Urinary bladder (tissue), 4 donors: Measurements from ENCODE around the gene KIF6. TPM values are rescaled to one million over a fixed set of nuclear protein-coding genes. Genes with fewer than 3 reads are reported as not detected.

Source experiments
- DNase-seq: peaks from one replicate; pipeline ENCODE4 v3.0.0-alpha.2; 2015; ENCODE audit errors: extremely low spot score
- H3K27ac ChIP-seq: one replicate; pipeline ENCODE4 v1.5.1; 2013; ENCODE audit warnings: low read depth, mild to moderate bottlenecking, moderate library complexity
- H3K36me3 ChIP-seq: one replicate; pipeline ENCODE4 v1.6.1; 2013; ENCODE audit warnings: mild to moderate bottlenecking, moderate library complexity; ENCODE audit not compliant: insufficient read depth
- H3K4me1 ChIP-seq: one replicate; pipeline ENCODE4 v1.6.1; 2013; ENCODE audit warnings: mild to moderate bottlenecking, moderate library complexity; ENCODE audit not compliant: insufficient read depth
- H3K4me3 ChIP-seq: one replicate; pipeline ENCODE4 v1.5.1; 2013; ENCODE audit warnings: low read depth, low read length
- whole genome bisulfite sequencing: extraction: QIAGEN DNeasy Blood & Tissue Kit; methylation state at CpG from one replicate; pipeline ENCODE4 v1.1.7; 2013; 5-methylcytosine and 5-hydroxymethylcytosine counted together
- polyA plus RNA-seq: library from polyadenylated mRNA; stranded (reverse); fragments of 200-250 nt; gene quantifications from one replicate; pipeline ENCODE4 v1.2.3, GENCODE V29; 2013
- total RNA-seq: library from RNA; depleted of rRNA; stranded (reverse); fragments of >200 nt; gene quantifications from one replicate; pipeline ENCODE4 v1.2.3, GENCODE V29; 2014
- donor health status: healthy with polysubstance abuse.
- donor health status: healthy.

Gene KIF6
- total and polyA plus RNA-seq, 2 donors: 0.14 to 1.1 TPM

GRCh38 chr6:39347906-39348585 is 377.2 kb downstream of the KIF6 start:
- no peak overlapping the region for H3K4me3 ChIP-seq
- DNase-seq: no peak
- no peaks in the 10 kb centered on the region for H3K4me1 ChIP-seq
- no peaks in the 10 kb centered on the region for H3K36me3 ChIP-seq
- H3K27ac ChIP-seq: no peak overlapping the region
- 44% methylated on average over 9 of the region's 9 CpGs for WGBS

GRCh38 chr6:39347206-39347605 is 378.0 kb downstream of the KIF6 start:
- Histone ChIP-seq H3K27ac (no peak overlapping the region), H3K36me3 (no peaks in the 10 kb centered on the region), H3K4me3 (no peak overlapping the region), H3K4me1 (no peaks in the 10 kb centered on the region)
- DNase-seq: no peak
- WGBS: 87% methylated on average over 6 of the region's 6 CpGs

- 84% methylated on average over 7 of the region's 7 CpGs for WGBS
- no peaks in the 10 kb centered on the region for H3K4me1 ChIP-seq
- no peak for DNase-seq
- no peaks in the 10 kb centered on the region for H3K36me3 ChIP-seq
- H3K4me3 ChIP-seq: no peak overlapping the region
- H3K27ac ChIP-seq: no peak overlapping the region
Measured at GRCh38 chr6:39344821-39345280, 380.4 kb downstream of the KIF6 start.

- Histone ChIP-seq H3K4me3 (no peak overlapping the region), H3K36me3 (no peaks in the 10 kb centered on the region), H3K4me1 (no peaks in the 10 kb centered on the region), H3K27ac (no peak overlapping the region)
- WGBS: 76% methylated on average over 9 of the region's 9 CpGs
- DNase-seq: no peak
Measured at GRCh38 chr6:39343396-39343870, 381.8 kb downstream of the KIF6 start.

DNA sequence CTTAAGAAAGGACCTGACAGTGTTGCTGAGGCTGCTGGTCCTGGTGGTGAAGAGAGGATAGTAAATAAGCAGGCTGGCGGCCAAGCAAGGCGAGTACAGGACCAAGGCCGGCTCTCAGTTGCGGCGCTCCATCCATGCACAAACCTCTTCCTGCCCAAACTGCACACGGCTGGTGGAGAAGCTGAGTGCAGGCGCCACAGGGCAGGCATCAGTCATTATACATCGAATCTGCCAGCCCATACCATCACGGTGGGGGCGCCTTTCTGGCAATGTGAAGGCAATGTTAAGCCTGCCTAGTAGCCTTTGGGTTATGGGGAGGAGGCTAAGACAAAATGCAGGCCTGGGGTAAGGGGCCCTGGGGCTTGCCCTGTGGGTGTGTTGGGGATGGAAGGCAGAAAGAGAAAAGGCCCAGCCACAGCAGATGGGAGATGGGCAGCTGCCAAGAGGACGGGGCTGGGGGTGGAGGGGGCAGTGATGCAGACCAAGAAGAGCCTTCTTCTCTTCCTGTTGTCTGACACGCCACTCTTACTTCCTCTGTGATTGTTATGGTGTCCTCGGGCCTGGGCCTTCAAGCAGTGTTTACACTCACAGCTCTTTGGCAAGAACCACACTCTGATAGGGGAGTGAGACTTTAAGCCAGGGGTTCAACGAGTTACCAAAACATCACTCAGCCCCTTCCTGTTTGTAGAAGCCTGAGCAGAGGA is 382.4 kb downstream of the KIF6 start:
- WGBS: 65% methylated on average over 14 of the region's 14 CpGs
- DNase-seq: no peak
- no peak overlapping the region for H3K4me3 ChIP-seq
- no peaks in the 10 kb centered on the region for H3K4me1 ChIP-seq
- H3K36me3 ChIP-seq: no peaks in the 10 kb centered on the region
- peak overlapping the region; percentile 26 for H3K27ac ChIP-seq

DNA sequence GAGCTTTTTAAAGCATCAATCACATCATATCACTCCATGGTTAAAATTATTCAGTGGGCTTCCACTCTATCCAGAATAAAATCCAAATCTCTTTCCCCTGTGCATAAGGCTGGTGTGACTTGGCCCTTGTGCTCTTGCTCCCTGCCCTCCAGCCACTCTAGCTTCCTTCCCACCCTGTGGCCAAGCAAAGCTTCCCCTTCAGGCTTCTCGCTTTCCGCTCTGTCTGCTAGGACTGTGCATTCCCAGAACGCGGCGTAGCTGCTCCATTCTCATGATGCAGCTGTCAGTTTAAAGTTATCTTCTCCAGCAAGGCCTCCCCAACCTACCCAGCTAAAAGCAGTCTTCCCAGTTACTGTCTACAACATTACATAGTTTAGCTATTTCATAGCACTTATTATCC is 383.3 kb downstream of the KIF6 start:
- H3K4me1 ChIP-seq: no peaks in the 10 kb centered on the region
- DNase-seq: no peak
- H3K27ac ChIP-seq: no peak overlapping the region
- H3K4me3 ChIP-seq: no peak overlapping the region
- H3K36me3 ChIP-seq: no peaks in the 10 kb centered on the region
- 86% methylated on average over 5 of the region's 5 CpGs for WGBS

- Histone ChIP-seq H3K4me1 (no peaks in the 10 kb centered on the region), H3K36me3 (no peaks in the 10 kb centered on the region), H3K27ac (no peak overlapping the region), H3K4me3 (no peak overlapping the region)
- DNase-seq: no peak
- 85% methylated on average over 3 of the region's 3 CpGs for WGBS
Measured at GRCh38 chr6:39341352-39341751, 383.9 kb downstream of the KIF6 start.

DNA sequence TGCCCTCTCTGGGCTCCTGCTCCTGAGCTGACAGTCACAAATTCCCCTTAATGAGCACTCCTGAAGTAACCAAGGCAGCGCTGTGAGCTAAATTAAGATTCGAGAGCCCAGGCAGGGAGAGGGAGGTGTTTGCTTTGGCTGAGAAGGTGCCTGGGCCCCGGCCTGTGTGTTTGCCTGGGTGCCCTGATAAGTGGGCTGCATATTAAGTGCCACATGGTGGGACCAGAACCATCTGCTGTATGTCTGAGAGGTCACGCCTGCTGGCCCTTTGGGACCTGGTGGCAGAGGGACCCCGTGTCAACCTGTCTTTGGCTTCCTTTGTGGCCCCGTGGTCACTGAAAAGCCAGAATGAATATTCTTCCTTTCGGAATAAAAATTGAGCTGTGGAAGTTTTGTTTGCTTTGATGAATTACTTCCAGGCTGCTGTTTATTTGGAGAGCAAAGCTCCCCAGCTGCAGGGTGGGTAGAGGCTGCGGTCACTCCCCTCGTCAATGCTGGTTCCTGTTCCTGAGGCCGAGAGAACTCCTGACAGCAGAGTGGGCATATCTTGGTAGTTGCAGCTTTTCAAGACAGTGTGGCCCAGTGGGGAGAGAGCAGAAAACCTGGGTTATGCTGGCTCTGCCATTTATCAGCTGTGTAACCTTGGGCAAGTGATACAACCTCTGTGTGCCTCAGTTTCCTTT is 385.2 kb downstream of the KIF6 start:
- no peak for DNase-seq
- Histone ChIP-seq H3K4me1 (no peaks in the 10 kb centered on the region), H3K36me3 (no peaks in the 10 kb centered on the region), H3K4me3 (no peak overlapping the region), H3K27ac (no peak overlapping the region)
- WGBS: 48% methylated on average over 10 of the region's 10 CpGs

- WGBS: 68% methylated on average over 9 of the region's 9 CpGs
- DNase-seq: no peak
- H3K4me1 ChIP-seq: no peaks in the 10 kb centered on the region
- no peaks in the 10 kb centered on the region for H3K36me3 ChIP-seq
- no peak overlapping the region for H3K4me3 ChIP-seq
- H3K27ac ChIP-seq: no peak overlapping the region
Measured at GRCh38 chr6:39339096-39339867, 385.9 kb downstream of the KIF6 start.

DNA sequence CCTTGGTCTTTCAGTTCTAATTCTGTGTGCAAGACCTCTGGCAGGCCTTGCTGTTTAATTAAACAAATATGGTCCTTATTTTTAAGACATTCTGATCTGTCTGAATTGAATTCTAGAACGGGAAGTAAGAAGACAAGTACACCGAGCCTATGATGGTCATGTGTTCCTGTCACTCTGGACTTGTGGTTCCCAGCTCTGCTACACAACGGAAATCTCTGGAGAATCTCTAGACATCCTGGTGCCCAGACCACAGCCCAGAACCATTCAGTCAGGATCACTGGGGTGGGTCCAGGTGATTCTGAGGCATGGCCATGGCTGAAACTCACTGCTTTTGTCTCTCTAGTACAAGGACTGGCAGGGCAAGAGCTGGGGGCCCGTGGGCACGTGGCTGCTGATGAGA is 386.8 kb downstream of the KIF6 start:
- Histone ChIP-seq H3K36me3 (no peaks in the 10 kb centered on the region), H3K27ac (no peak overlapping the region), H3K4me3 (no peak overlapping the region), H3K4me1 (no peaks in the 10 kb centered on the region)
- no peak for DNase-seq
- 80% methylated on average over 5 of the region's 5 CpGs for WGBS

DNA sequence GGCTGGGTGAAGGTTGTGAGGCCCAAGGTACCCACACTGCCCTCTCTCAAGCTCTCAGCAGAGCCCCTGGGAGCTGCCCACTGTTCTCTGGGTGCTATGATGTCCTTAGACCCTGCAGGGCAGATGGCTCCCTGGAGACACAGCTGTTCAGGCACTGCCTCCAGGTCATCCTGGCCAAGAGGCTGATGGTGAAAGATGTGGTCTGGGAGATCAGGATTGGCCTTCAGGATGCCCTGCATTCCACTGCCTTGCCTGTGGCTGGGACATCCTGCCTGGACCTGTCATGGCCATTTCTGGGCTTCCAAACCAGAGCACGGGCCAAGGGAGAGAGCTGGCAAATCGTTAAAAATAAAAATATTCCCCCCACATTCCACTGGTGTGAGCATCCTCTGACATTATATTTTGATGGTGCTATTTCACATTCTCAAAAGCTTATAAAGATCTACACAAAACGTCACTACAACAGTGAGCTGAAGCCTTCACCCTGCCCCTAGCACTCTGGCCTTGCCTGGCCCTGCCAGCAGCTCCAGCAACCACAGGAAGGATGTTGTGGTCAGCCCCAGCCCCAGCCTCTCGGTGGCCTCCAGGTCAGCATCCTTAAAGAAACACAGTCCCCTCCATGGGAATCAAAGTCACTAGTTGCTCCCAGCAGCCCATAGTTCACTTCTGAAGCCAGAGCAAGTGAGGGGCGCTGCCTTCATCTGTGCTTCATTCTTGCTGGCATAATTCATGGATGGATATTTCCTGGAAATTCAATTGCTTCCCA is 389.2 kb downstream of the KIF6 start:
- H3K27ac ChIP-seq: no peak overlapping the region

GRCh38 chr6:39333644-39334438 is 391.4 kb downstream of the KIF6 start:
- no peak overlapping the region for H3K27ac ChIP-seq
- WGBS: 75% methylated on average over 7 of the region's 7 CpGs
- no peak for DNase-seq
- H3K4me1 ChIP-seq: no peaks in the 10 kb centered on the region
- H3K4me3 ChIP-seq: no peak overlapping the region
- no peaks in the 10 kb centered on the region for H3K36me3 ChIP-seq

More for the DNA sequence above, 389.2 kb downstream of the KIF6 start:
- 53% methylated on average over 5 of the region's 5 CpGs for WGBS
- H3K4me1 ChIP-seq: no peaks in the 10 kb centered on the region
- no peaks in the 10 kb centered on the region for H3K36me3 ChIP-seq
- no peak overlapping the region for H3K4me3 ChIP-seq
- DNase-seq: no peak
